Neuronal stem cell (in vitro differentiated cells): ENCODE measurements around the gene ELMOD1.

Experiments
- DNase-seq: peaks from one replicate; pipeline ENCODE4 v3.0.0-alpha.2; 2013; ENCODE audit warnings: low spot score
- H2AFZ ChIP-seq: one replicate; pipeline ENCODE4 v1.6.1; 2013; ENCODE audit warnings: mild to moderate bottlenecking, low read length, inconsistent platforms
- H2AK5ac ChIP-seq: 2 replicates; pipeline ENCODE4 v1.6.1; 2013; ENCODE audit warnings: low read depth, mild to moderate bottlenecking, inconsistent platforms, low read length, moderate library complexity, mixed read lengths
- H2BK120ac ChIP-seq: 2 replicates; pipeline ENCODE4 v1.6.1; 2013; ENCODE audit warnings: low read depth, mild to moderate bottlenecking, inconsistent platforms, low read length, moderate library complexity, mixed read lengths
- H2BK12ac ChIP-seq: one replicate; pipeline ENCODE4 v1.6.1; 2013; ENCODE audit warnings: low read length, inconsistent platforms
- H2BK15ac ChIP-seq: 2 replicates; pipeline ENCODE4 v1.6.1; 2013; ENCODE audit warnings: mild to moderate bottlenecking, low read length, inconsistent platforms, mixed read lengths
- H2BK5ac ChIP-seq: one replicate; pipeline ENCODE4 v1.6.1; 2013; ENCODE audit warnings: inconsistent platforms, mild to moderate bottlenecking, low read length, moderate library complexity
- H3K14ac ChIP-seq: one replicate; pipeline ENCODE4 v1.6.1; 2013; ENCODE audit warnings: low read length, inconsistent platforms
- H3K18ac ChIP-seq: 2 replicates; pipeline ENCODE4 v1.6.1; 2013; ENCODE audit warnings: low read length, inconsistent platforms
- H3K23ac ChIP-seq: 2 replicates; pipeline ENCODE4 v1.6.1; 2013; ENCODE audit warnings: low read depth, mild to moderate bottlenecking, mixed read lengths, low read length, inconsistent platforms; ENCODE audit not compliant: poor library complexity
- H3K27ac ChIP-seq: replicated peaks from 3 replicates; pipeline ENCODE4 v1.5.1; 2013; ENCODE audit warnings: low read length, inconsistent platforms
- H3K27me3 ChIP-seq, 3 experiments: 2 replicates each; pipeline ENCODE4 v1.6.1; 2013; ENCODE audit warnings: low read length in 3 of 3, mild to moderate bottlenecking in 2 of 3, inconsistent platforms in 1 of 3, low read depth in 1 of 3, mixed read lengths in 1 of 3, moderate library complexity in 1 of 3; ENCODE audit not compliant: control insufficient read depth in 3 of 3, insufficient read depth in 3 of 3
- H3K36me3 ChIP-seq, 2 donors: replicated peaks in 1 of 2; 2 replicates each; pipeline ENCODE4 v1.6.1; 2013; ENCODE audit warnings: low read length in 2 of 2; ENCODE audit not compliant: control insufficient read depth in 2 of 2, insufficient read depth in 2 of 2
- H3K4ac ChIP-seq: 2 replicates; pipeline ENCODE4 v1.6.1; 2013; ENCODE audit warnings: inconsistent platforms, mild to moderate bottlenecking, low read length, moderate library complexity
- H3K4me1 ChIP-seq, 2 donors: 1 replicate in 1 of 2; 2 replicates in 1 of 2; pipeline ENCODE4 v1.6.1; 2013; ENCODE audit warnings: low read length in 2 of 2, low read depth in 1 of 2; ENCODE audit not compliant: control insufficient read depth in 2 of 2, insufficient read depth in 1 of 2
- H3K4me2 ChIP-seq: one replicate; pipeline ENCODE4 v1.6.1; 2013; ENCODE audit warnings: mild to moderate bottlenecking, low read length, inconsistent platforms; ENCODE audit not compliant: insufficient read depth, poor library complexity, severe bottlenecking
- H3K4me3 ChIP-seq, 2 donors: 2 replicates each; pipeline ENCODE4 v1.5.1; 2013; ENCODE audit warnings: low read length in 2 of 2, mild to moderate bottlenecking in 2 of 2, inconsistent platforms in 1 of 2, moderate library complexity in 1 of 2
- H3K79me1 ChIP-seq: one replicate; pipeline ENCODE4 v1.6.1; 2013; ENCODE audit warnings: low read depth, mild to moderate bottlenecking, inconsistent platforms, low read length, moderate library complexity
- H3K9ac ChIP-seq: one replicate; pipeline ENCODE4 v1.6.1; 2013; ENCODE audit warnings: mild to moderate bottlenecking, low read depth, low read length, inconsistent platforms; ENCODE audit not compliant: poor library complexity
- H3K9me3 ChIP-seq, 2 donors: replicated peaks in 1 of 2; 2 replicates each; pipeline versions ENCODE3 to v1.6.1; 2013; ENCODE audit warnings: low read length in 2 of 2, mild to moderate bottlenecking in 2 of 2, inconsistent platforms in 1 of 2, low read depth in 1 of 2, mixed read lengths in 1 of 2, moderate library complexity in 1 of 2; ENCODE audit not compliant: control insufficient read depth in 2 of 2, insufficient read depth in 1 of 2
- H4K8ac ChIP-seq: one replicate; pipeline ENCODE4 v1.6.1; 2013; ENCODE audit warnings: low read depth, mild to moderate bottlenecking, inconsistent platforms, low read length, moderate library complexity
- H4K91ac ChIP-seq: one replicate; pipeline ENCODE4 v1.6.1; 2013; ENCODE audit warnings: low read length, low read depth, mild to moderate bottlenecking, inconsistent platforms; ENCODE audit not compliant: poor library complexity
- WGBS, 2 donors: extraction: QIAGEN DNeasy Blood & Tissue Kit; methylation state at CpG; one replicate each; pipeline ENCODE4 v1.1.7; 2013; ENCODE audit warnings: missing lambda C conversion rate in 2 of 2, mixed read lengths in 1 of 2; ENCODE audit not compliant: insufficient read length in 2 of 2, insufficient replicate concordance in 1 of 2; ENCODE audit errors: extremely low coverage in 2 of 2; 5-methylcytosine and 5-hydroxymethylcytosine counted together

ELMOD1 gene

GRCh38 chr11:107706531-107706930 is 115.6 kb downstream of the ELMOD1 start:
- no peak for DNase-seq
- H3K4me1 ChIP-seq, result peaks cover 5 to 10% of the 10 kb centered on the region in 2 donors
- H2BK120ac ChIP-seq, result no peak overlapping the region
- peaks cover 0 to 81% (median 0%) of the 10 kb centered on the region in 3 experiments for H3K27me3 ChIP-seq
- H2AFZ ChIP-seq, result no peak overlapping the region
- no peaks in the 10 kb centered on the region for H3K79me1 ChIP-seq
- H3K9me3 ChIP-seq, result no peaks in the 10 kb centered on the region
- H3K9ac ChIP-seq, result no peak overlapping the region
- H3K14ac ChIP-seq, result no peak overlapping the region
- no peak overlapping the region for H4K8ac ChIP-seq
- H3K36me3 ChIP-seq, result no peaks in the 10 kb centered on the region
- H2BK5ac ChIP-seq, result no peak overlapping the region
- no peak overlapping the region for H3K23ac ChIP-seq
- no peak overlapping the region for H3K18ac ChIP-seq
- no peak overlapping the region for H4K91ac ChIP-seq
- H3K27ac ChIP-seq, result no peak overlapping the region
- H2AK5ac ChIP-seq, result no peak overlapping the region
- H2BK12ac ChIP-seq, result no peak overlapping the region
- no peak overlapping the region for H2BK15ac ChIP-seq
- no peak overlapping the region for H3K4me3 ChIP-seq
- no peak overlapping the region for H3K4ac ChIP-seq
- H3K4me2 ChIP-seq, result no peak overlapping the region
- no CpG with 5 or more reads among the region's 2 CpGs for WGBS, 2 donors

- Histone ChIP-seq H2BK5ac (no peak overlapping the region), H3K9me3 (no peaks in the 10 kb centered on the region), H3K79me1 (no peaks in the 10 kb centered on the region), H3K14ac (no peak overlapping the region), H3K27me3 (peaks cover 0 to 88% (median 0%) of the 10 kb centered on the region in 3 experiments), H2BK15ac (no peak overlapping the region), H2AK5ac (no peak overlapping the region), H3K18ac (no peak overlapping the region), H2BK12ac (no peak overlapping the region), H3K9ac (no peak overlapping the region), H2AFZ (no peak overlapping the region), H3K23ac (no peak overlapping the region), H3K4me1 (peaks cover 5 to 10% of the 10 kb centered on the region in 2 donors), H2BK120ac (no peak overlapping the region), H3K4me2 (no peak overlapping the region), H3K4me3 (no peak overlapping the region), H4K91ac (no peak overlapping the region), H3K27ac (no peak overlapping the region), H3K4ac (no peak overlapping the region), H3K36me3 (no peaks in the 10 kb centered on the region), H4K8ac (no peak overlapping the region)
- WGBS, 2 donors, result no CpG with 5 or more reads among the region's 3 CpGs
- DNase-seq, result no peak
Measured at GRCh38 chr11:107707215-107707671, 116.3 kb downstream of the ELMOD1 start.

DNA sequence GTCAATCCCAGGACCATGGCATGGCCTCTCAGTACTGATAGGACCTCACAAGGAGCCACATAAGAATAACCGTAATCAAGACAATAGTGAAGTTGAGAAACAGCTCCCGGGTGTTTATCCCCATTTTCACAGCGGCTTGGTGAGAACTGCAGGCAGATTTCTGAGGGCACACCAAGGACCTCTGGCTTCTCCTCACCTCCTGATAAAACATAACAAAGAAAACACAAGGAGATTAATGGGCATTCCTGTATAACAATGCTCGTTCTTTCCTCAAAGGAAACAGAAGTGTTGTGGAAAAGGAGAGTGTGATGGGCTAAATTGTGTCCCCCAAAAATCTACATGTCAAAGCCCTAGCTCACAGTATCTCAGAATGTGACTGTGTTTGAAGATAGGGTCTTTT is 116.9 kb downstream of the ELMOD1 start:
- no peak overlapping the region for H3K4me2 ChIP-seq
- H3K4me3 ChIP-seq, result no peak overlapping the region
- H2BK120ac ChIP-seq, result no peak overlapping the region
- H3K4ac ChIP-seq, result no peak overlapping the region
- H2AFZ ChIP-seq, result no peak overlapping the region
- H3K27ac ChIP-seq, result no peak overlapping the region
- H3K23ac ChIP-seq, result no peak overlapping the region
- no peak for DNase-seq
- peaks cover 0 to 85% (median 0%) of the 10 kb centered on the region in 3 experiments for H3K27me3 ChIP-seq
- WGBS, 2 donors, result no CpG with 5 or more reads among the region's 4 CpGs
- H2BK15ac ChIP-seq, result no peak overlapping the region
- H2AK5ac ChIP-seq, result no peak overlapping the region
- no peaks in the 10 kb centered on the region for H3K36me3 ChIP-seq
- no peak overlapping the region for H2BK12ac ChIP-seq
- H3K9me3 ChIP-seq, result no peaks in the 10 kb centered on the region
- H3K18ac ChIP-seq, result peak overlapping the region; percentile 49
- H3K4me1 ChIP-seq, result peaks cover 5 to 7% of the 10 kb centered on the region in 2 donors
- no peak overlapping the region for H3K14ac ChIP-seq
- no peak overlapping the region for H3K9ac ChIP-seq
- H4K8ac ChIP-seq, result no peak overlapping the region
- no peaks in the 10 kb centered on the region for H3K79me1 ChIP-seq
- no peak overlapping the region for H4K91ac ChIP-seq
- no peak overlapping the region for H2BK5ac ChIP-seq

- Histone ChIP-seq H2BK15ac (no peak overlapping the region), H3K4me1 (peaks cover 5 to 9% of the 10 kb centered on the region in 2 donors), H3K4ac (no peak overlapping the region), H3K14ac (no peak overlapping the region), H2BK12ac (no peak overlapping the region), H2BK5ac (no peak overlapping the region), H4K8ac (no peak overlapping the region), H2BK120ac (no peak overlapping the region), H3K23ac (no peak overlapping the region), H3K36me3 (no peaks in the 10 kb centered on the region), H3K4me2 (no peak overlapping the region), H3K27ac (no peak overlapping the region), H4K91ac (no peak overlapping the region), H3K27me3 (peaks cover 0 to 76% (median 0%) of the 10 kb centered on the region in 3 experiments), H3K4me3 (no peak overlapping the region), H3K9ac (no peak overlapping the region), H2AFZ (no peak overlapping the region), H3K18ac (no peak overlapping the region), H3K9me3 (no peaks in the 10 kb centered on the region), H3K79me1 (no peaks in the 10 kb centered on the region), H2AK5ac (no peak overlapping the region)
- no CpG with 5 or more reads among the region's 3 CpGs for WGBS, 2 donors
- DNase-seq, result no peak
Measured at GRCh38 chr11:107708792-107709191, 117.8 kb downstream of the ELMOD1 start.
